HEK293T (cell line): Measurements from ENCODE around the gene PHF5A.
A peak's percentile ranks its signal among the peaks of the same experiment; 100 is the strongest.

Source experiments
- CTCF ChIA-PET: fragments of 350-600 bp; formaldehyde crosslinking; extraction: SDS; loops from one replicate; lab custom pipeline; 2021; ENCODE audit warnings: antibody characterized with exemption, inconsistent platforms; lab: Yijun Ruan, JAX
- POLR2A ChIA-PET: fragments of 350-600 bp; formaldehyde crosslinking; extraction: SDS; loops from one replicate; lab custom pipeline; 2020; ENCODE audit warnings: antibody characterized with exemption, inconsistent platforms; lab: Yijun Ruan, JAX
- DNase-seq: peaks from one replicate; pipeline ENCODE4 v3.0.0; 2012; ENCODE audit warnings: mixed read lengths; ENCODE audit errors: extremely low spot score
- ARNT ChIP-seq: fragments of 450-650 bp; IDR thresholded peaks from 2 replicates; pipeline ENCODE4 v1.6.1; 2017; ENCODE audit warnings: mild to moderate bottlenecking
- BHLHE40 ChIP-seq: fragments of 450-650 bp; IDR thresholded peaks from 2 replicates; pipeline ENCODE4 v1.6.1; 2016; ENCODE audit warnings: mild to moderate bottlenecking, moderate library complexity, borderline replicate concordance
- CTBP1 ChIP-seq: fragments of 450-650 bp; IDR thresholded peaks from 2 replicates; pipeline ENCODE4 v1.6.1; 2016; ENCODE audit warnings: borderline replicate concordance
- ELF4 ChIP-seq: fragments of 450-650 bp; IDR thresholded peaks from 2 replicates; pipeline ENCODE4 v1.6.1; 2017; ENCODE audit warnings: antibody characterized with exemption
- FOXA1 ChIP-seq: fragments of 450-650 bp; IDR thresholded peaks from 2 replicates; pipeline ENCODE4 v1.6.1; 2016; ENCODE audit warnings: mild to moderate bottlenecking
- FOXK2 ChIP-seq: fragments of 450-650 bp; IDR thresholded peaks from 2 replicates; pipeline ENCODE4 v1.6.1; 2016; ENCODE audit warnings: mild to moderate bottlenecking
- FOXM1 ChIP-seq: fragments of 450-650 bp; IDR thresholded peaks from 2 replicates; pipeline ENCODE4 v1.6.1; 2017; ENCODE audit warnings: mild to moderate bottlenecking, borderline replicate concordance
- HDGF ChIP-seq: fragments of 450-650 bp; IDR thresholded peaks from 2 replicates; pipeline ENCODE4 v1.6.1; 2017; ENCODE audit warnings: antibody characterized with exemption, borderline replicate concordance
- L3MBTL2 ChIP-seq: fragments of 450-650 bp; conservative IDR thresholded peaks from 2 replicates; pipeline ENCODE4 v1.6.1; 2016; ENCODE audit warnings: mild to moderate bottlenecking
- LEF1 ChIP-seq: fragments of 450-650 bp; IDR thresholded peaks from 2 replicates; pipeline ENCODE4 v1.6.1; 2017; ENCODE audit warnings: mild to moderate bottlenecking, borderline replicate concordance
- NFRKB ChIP-seq: fragments of 450-650 bp; IDR thresholded peaks from 2 replicates; pipeline ENCODE4 v1.6.1; 2016; ENCODE audit warnings: mild to moderate bottlenecking, moderate library complexity
- SP1 ChIP-seq: fragments of 450-650 bp; IDR thresholded peaks from 2 replicates; pipeline ENCODE4 v1.6.1; 2017
- SUZ12 ChIP-seq: fragments of 450-650 bp; IDR thresholded peaks from 2 replicates; pipeline ENCODE4 v1.6.1; 2016; ENCODE audit warnings: mild to moderate bottlenecking
- TARDBP ChIP-seq: fragments of 450-650 bp; IDR thresholded peaks from 2 replicates; pipeline ENCODE4 v1.6.1; 2016
- ZNF384 ChIP-seq: fragments of 450-650 bp; IDR thresholded peaks from 2 replicates; pipeline ENCODE4 v1.6.1; 2016
- TF ChIP-seq, protein P1 (sequence below): fragments of 450-650 bp; IDR thresholded peaks from 2 replicates; pipeline ENCODE4 v1.6.1; 2016

The PHF5A gene

DNA sequence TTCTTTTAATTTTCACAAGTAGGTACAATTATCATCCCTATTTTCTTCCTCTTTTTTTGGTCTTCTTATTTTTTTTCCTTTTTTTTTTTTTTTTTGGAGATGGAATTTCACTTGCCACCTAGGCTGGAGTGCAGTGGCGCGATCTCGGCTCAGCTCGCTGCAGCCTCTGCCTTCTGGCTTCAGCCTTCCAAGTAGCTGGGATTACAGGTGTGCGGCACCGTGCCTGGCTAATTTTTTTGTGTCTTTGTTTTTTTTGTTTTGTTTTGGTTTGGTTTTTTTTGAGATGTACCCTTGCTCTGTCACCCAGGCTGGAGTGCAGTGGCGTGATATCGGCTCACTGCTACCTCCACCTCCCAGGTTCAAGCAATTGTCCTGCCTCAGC lies 38.5 kb downstream of the PHF5A start:
- TF ChIP-seq CTBP1 (no peak), L3MBTL2 (no peak), BHLHE40 (no peak), FOXK2 (no peak), FOXA1 (no peak), LEF1 (no peak), NFRKB (no peak), ZNF384 (no peak), FOXM1 (no peak), SP1 (no peak), SUZ12 (no peak), ARNT (no peak), TARDBP (no peak)
- TF ChIP-seq, protein P1, sequence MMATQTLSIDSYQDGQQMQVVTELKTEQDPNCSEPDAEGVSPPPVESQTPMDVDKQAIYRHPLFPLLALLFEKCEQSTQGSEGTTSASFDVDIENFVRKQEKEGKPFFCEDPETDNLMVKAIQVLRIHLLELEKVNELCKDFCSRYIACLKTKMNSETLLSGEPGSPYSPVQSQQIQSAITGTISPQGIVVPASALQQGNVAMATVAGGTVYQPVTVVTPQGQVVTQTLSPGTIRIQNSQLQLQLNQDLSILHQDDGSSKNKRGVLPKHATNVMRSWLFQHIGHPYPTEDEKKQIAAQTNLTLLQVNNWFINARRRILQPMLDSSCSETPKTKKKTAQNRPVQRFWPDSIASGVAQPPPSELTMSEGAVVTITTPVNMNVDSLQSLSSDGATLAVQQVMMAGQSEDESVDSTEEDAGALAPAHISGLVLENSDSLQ = no peak
- DNase-seq = no peak
- CTCF ChIA-PET = no interaction called here
- POLR2A ChIA-PET = interaction anchor here (1.5 kb wide), 1 partner anchor 12 kb away, joined by 4 read pairs; no protein-coding TSS in a partner anchor

DNA sequence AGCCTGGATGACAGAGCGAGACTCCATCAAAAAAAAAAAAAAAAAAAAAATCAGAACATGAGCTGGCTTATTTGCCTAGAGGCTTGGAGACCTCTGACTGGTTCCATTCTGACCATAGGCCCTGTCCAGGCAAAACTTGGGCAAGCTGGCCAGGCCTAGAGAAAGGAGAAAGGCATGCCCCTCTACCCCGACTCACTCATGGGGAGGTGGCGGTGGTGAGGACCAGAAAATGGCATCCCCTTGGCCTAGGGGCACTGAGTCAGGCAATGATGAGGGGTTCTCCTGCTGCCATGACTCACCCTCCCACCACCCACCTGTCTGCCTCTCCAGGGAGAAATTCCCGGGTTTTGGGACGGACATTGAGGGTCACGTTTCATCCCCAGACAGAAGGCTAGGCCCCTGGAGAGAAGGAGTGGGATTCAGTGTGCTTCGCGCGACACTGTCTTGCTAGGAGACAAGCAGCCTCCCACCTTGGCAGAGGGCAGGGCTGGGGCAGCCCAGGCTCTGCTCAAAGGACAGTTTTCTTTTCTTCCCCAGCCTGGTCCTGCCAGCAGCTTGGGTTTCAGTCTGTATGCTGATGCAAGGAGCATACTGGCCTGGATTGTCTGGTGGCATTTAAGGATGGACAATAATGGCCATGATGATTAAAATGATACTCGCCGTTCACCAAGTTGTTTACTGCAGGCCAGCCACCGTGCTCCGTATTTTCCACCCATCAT lies 39.1 kb downstream of the PHF5A start:
- CTCF ChIA-PET = interaction anchor here (0.5 to 0.7 kb wide), 2 partner anchors 25 to 114 kb away, joined by 4 to 5 read pairs; no protein-coding TSS in a partner anchor
- 0 out of 2 replicates have a peak, but pooled peaks have one; percentile 25 for TF ChIP-seq ZNF384
- no peak for TF ChIP-seq CTBP1
- no peak for TF ChIP-seq L3MBTL2
- no peak for TF ChIP-seq SUZ12
- TF ChIP-seq ELF4 = no peak
- TF ChIP-seq FOXK2 = no peak
- no peak for DNase-seq
- POLR2A ChIA-PET = interaction anchor here (1.2 to 1.5 kb wide), 3 partner anchors 13 to 17 kb away, joined by 4 to 7 read pairs (median 5); partner anchors contain the start of gene TOB2

DNA sequence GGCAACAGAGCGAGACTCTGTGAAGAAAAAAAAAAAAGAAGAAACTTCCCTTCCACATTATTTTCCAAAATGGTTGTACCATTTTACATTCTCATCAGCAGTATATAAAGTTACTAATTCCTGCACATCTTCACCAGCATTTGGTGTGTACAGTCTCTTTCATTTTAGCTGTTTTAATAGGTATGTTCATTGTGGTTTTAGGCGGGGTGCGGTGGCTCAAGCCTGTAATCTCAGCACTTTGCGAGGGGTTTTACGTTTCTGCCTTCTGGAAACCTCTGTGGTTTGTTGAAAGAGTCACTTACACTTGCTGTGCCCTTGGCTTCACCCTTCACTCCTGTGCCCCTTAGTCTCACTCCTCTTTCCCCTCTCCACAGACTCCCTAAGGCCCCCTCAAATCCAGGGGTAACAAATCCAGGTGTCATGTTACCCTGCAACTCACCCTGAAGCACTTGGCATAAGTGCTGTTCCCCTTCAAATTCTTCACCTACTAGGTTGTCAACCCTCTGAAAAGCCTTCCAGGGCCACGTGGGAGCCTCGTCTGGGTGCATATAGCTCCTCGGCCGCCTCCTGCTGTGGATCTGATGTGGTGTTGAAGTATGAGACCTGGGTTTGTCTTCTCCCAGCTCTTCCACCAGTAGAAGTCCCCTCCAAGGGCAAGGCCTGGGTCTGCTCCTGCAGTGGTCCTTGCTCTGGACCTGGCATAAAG lies 42.7 kb downstream of the PHF5A start:
- ChIA-PET CTCF (no interaction called here), POLR2A (interaction anchor here (1.1 to 1.7 kb wide), 2 partner anchors 19 to 21 kb away, joined by 8 to 10 read pairs; partner anchors contain the start of gene TOB2)
- no peak for DNase-seq
- TF ChIP-seq HDGF (no peak), ARNT (no peak), FOXM1 (no peak), L3MBTL2 (0 out of 2 replicates have a peak, but pooled peaks have one; percentile 14), FOXK2 (no peak), CTBP1 (no peak), SUZ12 (no peak), TARDBP (no peak), FOXA1 (no peak)

DNA sequence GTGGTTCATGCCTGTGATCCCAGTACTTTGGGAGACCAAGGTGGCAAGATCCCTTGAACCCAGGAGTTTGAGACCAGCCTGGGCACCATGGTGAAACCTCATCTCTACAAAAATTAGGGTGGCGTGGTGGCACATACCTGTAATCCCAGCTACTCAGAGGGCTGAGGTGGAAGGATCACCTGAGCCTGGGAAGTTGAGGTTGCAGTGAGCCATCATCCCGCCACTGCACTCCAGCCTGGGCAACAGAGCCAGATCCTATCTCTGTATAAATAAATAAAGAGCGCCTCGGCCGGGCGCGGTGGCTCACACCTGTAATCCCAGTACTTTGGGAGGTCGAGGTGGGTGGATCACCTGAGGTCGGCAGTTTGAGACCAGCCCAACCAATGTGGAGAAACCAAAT lies 49.8 kb downstream of the PHF5A start:
- POLR2A ChIA-PET = interaction anchor here (1.6 to 2.3 kb wide), 3 partner anchors 26 to 29 kb away, joined by 6 to 14 read pairs (median 10); partner anchors contain the start of gene TOB2
- CTCF ChIA-PET = no interaction called here
- no peak for TF ChIP-seq FOXA1
- no peak for TF ChIP-seq HDGF
- TF ChIP-seq, protein P1 = no peak
- DNase-seq = no peak

DNA sequence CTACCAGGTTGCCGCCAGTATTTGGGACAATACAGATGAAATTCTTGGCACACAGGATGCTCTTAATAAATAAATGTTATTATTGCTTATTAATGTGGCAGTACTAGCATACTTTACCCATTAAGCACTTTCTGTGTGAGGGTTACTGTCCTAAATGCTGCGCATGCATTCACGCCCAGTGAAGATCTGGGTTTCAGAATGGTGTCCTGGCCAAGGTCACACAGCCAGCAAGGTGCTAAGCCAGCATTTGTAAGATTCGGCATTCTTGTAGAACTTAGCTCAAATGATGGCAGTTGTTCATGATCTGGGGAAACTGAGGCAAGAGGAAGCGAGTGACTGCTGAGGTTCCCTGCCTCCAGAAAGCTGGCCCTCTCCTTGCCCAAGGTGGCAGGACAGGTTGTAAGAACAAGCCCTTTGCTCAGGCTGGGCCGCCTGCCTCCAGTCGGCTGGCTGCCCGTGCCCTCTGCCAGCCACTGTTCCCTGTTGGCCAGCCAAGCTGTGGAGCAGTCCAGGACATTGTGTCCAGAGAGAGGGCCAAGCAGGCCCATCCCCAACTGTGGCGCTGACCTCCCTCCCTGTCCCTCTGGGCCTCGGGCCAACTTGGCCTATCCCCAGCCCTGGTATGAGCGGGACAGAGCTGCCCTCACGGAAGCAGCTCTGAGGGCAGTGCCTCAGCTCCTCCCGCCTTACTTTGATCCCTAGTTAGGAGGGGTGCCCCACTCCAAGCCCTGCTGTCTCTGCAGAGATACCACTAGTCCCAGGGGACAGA lies 50.7 kb downstream of the PHF5A start:
- POLR2A ChIA-PET = interaction anchor here (1.6 to 2.3 kb wide), 3 partner anchors 27 to 30 kb away, joined by 6 to 14 read pairs (median 10); partner anchors contain the start of gene TOB2
- TF ChIP-seq ELF4 (no peak), TARDBP (no peak)
- DNase-seq = no peak
- CTCF ChIA-PET = interaction anchor here (0.5 kb wide), 1 partner anchor 167 kb away, joined by 3 read pairs; no protein-coding TSS in a partner anchor

DNA sequence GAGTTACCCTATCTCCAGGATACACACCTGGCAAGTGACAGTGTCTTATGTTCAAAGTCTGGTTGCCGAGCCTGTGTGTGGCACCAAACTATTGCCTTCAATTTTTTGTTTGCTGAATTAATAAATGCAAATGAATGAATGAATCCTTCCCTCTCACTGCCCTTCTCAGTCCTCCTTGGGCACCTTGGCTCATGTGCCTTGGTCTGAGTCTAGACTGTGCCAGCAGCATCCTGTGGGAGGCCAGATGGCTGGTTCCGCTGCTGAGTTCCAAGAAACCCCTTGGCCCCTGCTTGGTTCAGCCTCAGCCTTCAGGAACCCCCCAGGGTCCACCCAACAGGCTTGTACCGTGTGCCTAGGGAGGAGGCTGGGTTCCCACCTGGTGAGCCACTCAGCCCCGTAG lies 52.9 kb downstream of the PHF5A start:
- no peak for DNase-seq
- ChIA-PET CTCF (no interaction called here), POLR2A (no interaction called here)
- no peak for TF ChIP-seq HDGF
- no peak for TF ChIP-seq SP1
- TF ChIP-seq ZNF384 = no peak
- no peak for TF ChIP-seq NFRKB
- no peak for TF ChIP-seq FOXA1
